GM06990 (cell line): ENCODE results near the gene PRMT5.

Source experiments
- DNase-seq: peaks from one replicate; pipeline ENCODE4 v3.0.0-alpha.2; 2011; ENCODE audit not compliant: insufficient read length; ENCODE audit errors: extremely low read depth
- H3K27me3 ChIP-seq: replicated peaks from 2 replicates; pipeline ENCODE4 v1.6.0; 2011; ENCODE audit warnings: low read length; ENCODE audit not compliant: control insufficient read depth, insufficient read depth
- H3K36me3 ChIP-seq: 2 replicates; pipeline ENCODE4 v1.5.1; 2011; ENCODE audit warnings: low read length; ENCODE audit not compliant: control insufficient read depth, insufficient read depth
- H3K4me3 ChIP-seq: replicated peaks from 2 replicates; pipeline ENCODE4 v1.5.1; 2011; ENCODE audit warnings: low read depth, mild to moderate bottlenecking, control low read depth, low read length
- CTCF ChIP-seq: IDR thresholded peaks from 2 replicates; pipeline ENCODE4 v1.5.1; 2011; ENCODE audit warnings: low read length, control low read depth, mild to moderate bottlenecking, inconsistent platforms; ENCODE audit not compliant: insufficient read depth, poor library complexity, severe bottlenecking

PRMT5 gene

GRCh38 chr14:22872833-22873520, 56.2 kb downstream of the PRMT5 start:
- Histone ChIP-seq H3K27me3 (no peaks in the 10 kb centered on the region), H3K36me3 (peaks cover 25% of the 10 kb centered on the region), H3K4me3 (peak overlapping the region; percentile 92)
- no peak for DNase-seq
- no peak for TF ChIP-seq CTCF

DNA sequence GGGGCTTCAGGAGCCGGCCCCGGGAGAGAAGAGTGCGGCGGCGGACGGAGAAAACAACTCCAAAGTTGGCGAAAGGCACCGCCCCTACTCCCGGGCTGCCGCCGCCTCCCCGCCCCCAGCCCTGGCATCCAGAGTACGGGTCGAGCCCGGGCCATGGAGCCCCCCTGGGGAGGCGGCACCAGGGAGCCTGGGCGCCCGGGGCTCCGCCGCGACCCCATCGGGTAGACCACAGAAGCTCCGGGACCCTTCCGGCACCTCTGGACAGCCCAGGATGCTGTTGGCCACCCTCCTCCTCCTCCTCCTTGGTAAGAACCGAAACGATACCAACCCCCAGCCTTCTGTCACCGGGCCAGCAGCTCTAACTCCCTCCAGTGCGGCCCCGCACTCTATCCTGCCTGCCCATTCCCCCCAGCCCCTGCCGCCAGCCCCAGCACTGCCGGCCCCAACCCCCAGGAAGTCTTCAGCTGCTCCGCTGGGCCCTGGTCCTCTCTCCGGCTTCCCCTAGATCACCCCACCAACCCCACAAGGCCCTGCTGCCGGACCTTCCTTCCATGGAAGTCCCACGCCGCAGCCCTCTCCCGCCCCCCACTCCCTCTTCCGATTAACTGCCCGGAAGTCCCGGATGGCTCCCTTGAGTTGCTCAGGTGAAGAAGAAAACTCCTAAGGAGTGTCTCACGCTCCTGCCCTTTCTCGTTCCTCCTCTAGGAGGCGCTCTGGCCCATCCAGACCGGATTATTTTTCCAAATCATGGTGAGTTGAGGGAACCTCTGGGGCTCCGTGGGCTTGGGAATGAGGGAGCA, 56.9 kb downstream of the PRMT5 start:
- DNase-seq = peak; percentile 69
- Histone ChIP-seq H3K27me3 (no peaks in the 10 kb centered on the region), H3K36me3 (peaks cover 22% of the 10 kb centered on the region), H3K4me3 (peak overlapping the region; percentile 92)
- peak; percentile 98 for TF ChIP-seq CTCF

GRCh38 chr14:22871224-22872032, 57.7 kb downstream of the PRMT5 start, which contains the start of gene LRP10:
TSS of gene LRP10 (plus strand) at chr14:22871740. CDS start at chr14:22872304, 564 bp downstream.
- Histone ChIP-seq H3K4me3 (peak within 1 kb of the TSS; percentile 92), H3K27me3 (no peaks in the 10 kb centered on the region), H3K36me3 (peaks cover 18% of the 10 kb centered on the region)
- DNase-seq = peak; percentile 90
- no peak for TF ChIP-seq CTCF

DNA sequence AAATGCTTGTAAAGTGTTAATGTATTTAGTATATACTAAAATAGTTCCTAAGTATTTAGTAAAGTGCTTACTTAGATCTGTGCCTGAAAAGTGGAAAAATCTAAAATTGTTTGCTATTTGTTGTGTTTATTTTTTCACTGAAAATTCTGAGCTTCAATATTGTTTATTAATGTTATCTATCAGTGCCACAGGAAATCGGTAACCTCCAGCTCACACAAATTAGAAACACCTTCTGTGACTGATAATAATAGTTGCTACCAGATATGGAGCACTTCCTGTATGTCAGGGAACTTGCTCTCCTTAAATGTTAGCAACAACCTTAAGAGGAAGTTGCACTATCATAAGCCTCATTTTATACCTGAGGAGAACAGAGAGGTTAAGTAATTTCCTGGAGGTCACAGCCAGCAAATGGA, 58.4 kb downstream of the PRMT5 start:
- Histone ChIP-seq H3K36me3 (peaks cover 12% of the 10 kb centered on the region), H3K4me3 (peak overlapping the region; percentile 92), H3K27me3 (no peaks in the 10 kb centered on the region)
- DNase-seq = peak; percentile 80
- TF ChIP-seq CTCF = no peak
